Spleen (tissue), 11 donors: ENCODE measurements around the gene ACADL. TPM values are rescaled to one million over a fixed set of nuclear protein-coding genes. Genes with fewer than 3 reads are reported as not detected.
A peak's percentile ranks its signal among the peaks of the same experiment; 100 is the strongest.

Source experiments
- DNase-seq: peaks from one replicate; pipeline ENCODE4 v3.0.0-alpha.2; 2020
- H3K27ac ChIP-seq, 8 donors: fragments of 200-600 bp; sonication (generic) in 7 of 8; 1 replicate in 4 of 8; 2 replicates in 4 of 8; pipeline versions ENCODE4 v1.5.0 to v1.8.0; 2016 to 2021; ENCODE audit warnings: inconsistent platforms in 4 of 8, mild to moderate bottlenecking in 4 of 8, moderate library complexity in 1 of 8
- H3K27me3 ChIP-seq, 7 donors: fragments of 200-600 bp; sonication (generic) in 6 of 7; replicated peaks in 1 of 7; 1 replicate in 4 of 7; 2 replicates in 3 of 7; pipeline versions ENCODE4 v1.5.0 to v1.8.0; 2016 to 2021; ENCODE audit warnings: inconsistent platforms in 3 of 7, mild to moderate bottlenecking in 1 of 7
- H3K36me3 ChIP-seq, 6 donors: fragments of 200-600 bp; sonication (generic) in 5 of 6; 1 replicate in 4 of 6; 2 replicates in 2 of 6; pipeline versions ENCODE4 v1.5.0 to v1.8.0; 2016 to 2021; ENCODE audit warnings: inconsistent platforms in 2 of 6
- H3K4me1 ChIP-seq, 6 donors: fragments of 200-600 bp; sonication (generic) in 5 of 6; 1 replicate in 3 of 6; 2 replicates in 3 of 6; pipeline versions ENCODE4 v1.5.0 to v1.8.0; 2016 to 2021; ENCODE audit warnings: inconsistent platforms in 3 of 6
- H3K4me3 ChIP-seq, 8 donors: fragments of 200-600 bp; sonication (generic) in 7 of 8; 1 replicate in 4 of 8; 2 replicates in 4 of 8; pipeline versions ENCODE4 v1.5.0 to v1.8.0; 2016 to 2021; ENCODE audit warnings: inconsistent platforms in 4 of 8, mild to moderate bottlenecking in 4 of 8, moderate library complexity in 2 of 8
- H3K9me3 ChIP-seq, 8 donors: fragments of 200-600 bp; sonication (generic) in 7 of 8; 1 replicate in 4 of 8; 2 replicates in 4 of 8; pipeline versions ENCODE4 v1.5.0 to v1.8.0; 2016 to 2021; ENCODE audit warnings: inconsistent platforms in 4 of 8
- POLR2A ChIP-seq, 3 donors: fragments of 450-650 bp; IDR thresholded peaks; one replicate each; pipeline ENCODE4 v1.5.1; 2017; ENCODE audit warnings: antibody characterized with exemption in 3 of 3, mild to moderate bottlenecking in 1 of 3
- POLR2AphosphoS5 ChIP-seq, 3 donors: sonication (generic); formaldehyde crosslinking; IDR thresholded peaks; one replicate each; pipeline ENCODE4 v1.5.1; 2017; ENCODE audit warnings: antibody characterized with exemption in 3 of 3
- WGBS, 5 donors: extraction: QIAGEN DNeasy Blood & Tissue Kit in 3 of 5; methylation state at CpG; one replicate each; pipeline versions ENCODE4 v1.1.5 to v1.1.7; 2013 to 2018; 5-methylcytosine and 5-hydroxymethylcytosine counted together
- intact Hi-C: fragments of 100-400 bp; cut with DNase I; formaldehyde crosslinking; loops from one replicate; pipeline ENCODE4 v1.15.0; 2023; ENCODE audit warnings: low total_unique reads
- polyA plus RNA-seq, 3 donors: library from polyadenylated mRNA; stranded (reverse); fragments of 200-250 nt; gene quantifications; one replicate each; pipeline ENCODE4 v1.2.1, GENCODE V29; 2013
- total RNA-seq, 7 donors: library from RNA; depleted of rRNA in 3 of 7; stranded (reverse); fragments of >200 nt in 3 of 7; fragmentation: NEBNext Ultra II Directional in 4 of 7; extraction: Animal tissue kit (Norgen Biotek cat#: 25700) in 4 of 7; gene quantifications; one replicate each; pipeline versions ENCODE4 v1.1.0 to v1.2.1, GENCODE V29; 2016 to 2021
- TF ChIP-seq, protein P1 (sequence below), 11 experiments: fragments of 200-600 bp in 7 of 11; fragments of 450-650 bp in 4 of 11; sonication (generic) in 4 of 11; IDR thresholded peaks in 8 of 11; conservative IDR thresholded peaks in 3 of 11; 1 replicate in 7 of 11; 2 replicates in 4 of 11; pipeline versions ENCODE4 v1.4.0 to v1.8.0; 2016 to 2021; ENCODE audit warnings: antibody characterized with exemption in 11 of 11, inconsistent platforms in 4 of 11, mild to moderate bottlenecking in 1 of 11
- donor health status: healthy with polysubstance abuse.
- donor health status: DM: no; HTN: no; CAD: no; lungs with moderate emphysema.
- donor health status: DM: no; HTN: no; CAD: no.
- donor health status: Bipolar disorder and iron deficiency.
- donor health status: healthy.
- donor health status: DM: no; HTN: no; CAD: no.
- donor health status: DM: yes; HTN: yes; CAD: no.

Gene ACADL
- total and polyA plus RNA-seq, 10 donors: 0.07 to 0.32 TPM; not detected in 8

DNA sequence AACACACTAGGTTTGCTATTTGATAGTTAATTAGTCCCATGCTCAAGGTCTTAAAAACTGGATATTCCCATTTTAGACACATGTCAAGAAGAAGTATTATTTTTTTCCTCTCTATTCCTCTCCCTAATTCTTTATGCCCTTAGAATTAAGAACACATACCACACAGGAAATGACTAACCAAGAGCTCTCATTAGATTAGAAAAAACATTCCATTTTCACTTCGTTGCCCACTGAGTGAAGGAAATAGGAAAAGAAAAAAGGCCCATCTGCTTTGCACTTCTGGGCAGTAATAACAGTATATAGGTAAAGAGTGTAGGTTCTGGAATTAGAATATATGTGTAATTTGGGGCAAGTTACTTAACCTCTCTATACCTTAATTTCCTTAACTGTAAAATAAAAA lies 26.9 kb downstream of the ACADL start:
- intact Hi-C loops: loop anchor here (10.0 kb wide), 2 partner anchors 124 to 864 kb away; no protein-coding TSS in a partner anchor
- no peak for DNase-seq
- Histone ChIP-seq H3K27me3 (peaks cover 0 to 7% (median 0%) of the 10 kb centered on the region in 7 donors), H3K4me1 (peaks cover 0 to 7% (median 4%) of the 10 kb centered on the region in 6 donors), H3K36me3 (no peaks in the 10 kb centered on the region), H3K9me3 (no peaks in the 10 kb centered on the region), H3K4me3 (no peak overlapping the region), H3K27ac (no peak overlapping the region)
- TF ChIP-seq POLR2AphosphoS5 (IDR thresholded peaks at IDR 0.05): no peak
- TF ChIP-seq, protein P1, sequence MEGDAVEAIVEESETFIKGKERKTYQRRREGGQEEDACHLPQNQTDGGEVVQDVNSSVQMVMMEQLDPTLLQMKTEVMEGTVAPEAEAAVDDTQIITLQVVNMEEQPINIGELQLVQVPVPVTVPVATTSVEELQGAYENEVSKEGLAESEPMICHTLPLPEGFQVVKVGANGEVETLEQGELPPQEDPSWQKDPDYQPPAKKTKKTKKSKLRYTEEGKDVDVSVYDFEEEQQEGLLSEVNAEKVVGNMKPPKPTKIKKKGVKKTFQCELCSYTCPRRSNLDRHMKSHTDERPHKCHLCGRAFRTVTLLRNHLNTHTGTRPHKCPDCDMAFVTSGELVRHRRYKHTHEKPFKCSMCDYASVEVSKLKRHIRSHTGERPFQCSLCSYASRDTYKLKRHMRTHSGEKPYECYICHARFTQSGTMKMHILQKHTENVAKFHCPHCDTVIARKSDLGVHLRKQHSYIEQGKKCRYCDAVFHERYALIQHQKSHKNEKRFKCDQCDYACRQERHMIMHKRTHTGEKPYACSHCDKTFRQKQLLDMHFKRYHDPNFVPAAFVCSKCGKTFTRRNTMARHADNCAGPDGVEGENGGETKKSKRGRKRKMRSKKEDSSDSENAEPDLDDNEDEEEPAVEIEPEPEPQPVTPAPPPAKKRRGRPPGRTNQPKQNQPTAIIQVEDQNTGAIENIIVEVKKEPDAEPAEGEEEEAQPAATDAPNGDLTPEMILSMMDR (IDR thresholded peaks at IDR 0.05 in 8 of 11, conservative IDR thresholded peaks at IDR 0.05 in 3 of 11): no peak
- TF ChIP-seq POLR2A (IDR thresholded peaks at IDR 0.05): no peak
- 0 to 4% (median 3%) methylated on average over 1 of the region's 1 CpG for WGBS, 5 donors

DNA sequence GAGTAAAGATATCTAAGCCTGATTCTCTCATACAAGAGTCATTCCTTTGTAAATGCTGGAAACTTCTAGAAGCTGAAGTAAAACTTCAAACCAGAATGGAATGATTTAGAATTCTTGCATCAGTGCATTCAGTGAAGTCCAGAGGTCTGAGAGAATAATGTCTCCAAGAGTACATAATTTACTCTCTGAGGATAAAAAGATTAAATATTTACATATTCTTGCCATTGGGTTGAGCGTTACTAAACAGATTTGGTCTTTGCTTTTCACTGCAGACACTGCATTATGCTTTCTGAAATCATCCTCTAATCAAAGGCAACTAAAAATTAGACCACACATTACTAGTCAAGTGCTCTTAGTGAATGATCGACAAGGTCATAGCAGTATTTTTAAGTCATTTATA lies 27.5 kb downstream of the ACADL start:
- TF ChIP-seq POLR2A (IDR thresholded peaks at IDR 0.05): no peak
- Histone ChIP-seq H3K4me3 (no peak overlapping the region), H3K36me3 (no peaks in the 10 kb centered on the region), H3K27me3 (peaks cover 0 to 7% (median 0%) of the 10 kb centered on the region in 7 donors), H3K9me3 (no peaks in the 10 kb centered on the region), H3K27ac (no peak overlapping the region), H3K4me1 (peaks cover 0 to 7% (median 4%) of the 10 kb centered on the region in 6 donors)
- 85 to 91% (median 89%) methylated on average over 2 of the region's 2 CpGs for WGBS, 5 donors
- intact Hi-C loops: loop anchor here (10.0 kb wide), 2 partner anchors 123 to 863 kb away; no protein-coding TSS in a partner anchor
- DNase-seq: no peak

DNA sequence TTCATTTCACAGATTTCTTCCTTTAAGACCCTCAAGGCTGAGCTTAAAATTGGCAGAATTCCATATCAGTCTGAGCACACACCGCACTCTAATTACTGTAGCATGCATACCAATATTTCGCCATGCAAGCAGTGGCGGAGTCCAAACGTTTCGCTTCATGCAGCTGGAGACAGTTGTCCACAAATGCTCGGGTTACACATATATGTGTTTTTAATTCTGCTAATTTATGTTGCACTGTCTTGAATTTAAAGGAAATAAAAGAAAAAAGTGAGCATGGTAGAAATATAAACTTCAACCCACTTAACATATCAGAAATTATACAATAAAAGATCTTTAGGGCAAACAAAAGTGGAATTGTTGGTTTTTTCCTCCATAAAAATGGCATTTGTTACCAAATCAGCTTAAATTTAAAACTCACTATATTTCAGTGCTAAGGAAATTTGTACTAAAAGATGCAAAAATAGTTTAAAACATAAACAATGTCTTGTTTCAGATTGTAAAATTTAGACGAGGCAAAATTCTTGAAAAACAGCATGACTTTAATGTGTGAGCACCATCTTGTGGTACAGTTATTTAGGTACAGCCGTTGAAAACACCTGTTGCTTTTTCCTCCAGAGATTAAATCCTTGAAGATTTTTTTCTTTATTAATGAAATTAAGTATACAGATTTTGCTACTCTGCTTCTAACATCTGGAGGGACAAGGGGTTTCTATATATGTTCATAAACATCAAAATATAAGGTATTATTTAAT lies 30.0 kb downstream of the ACADL start:
- Histone ChIP-seq H3K9me3 (no peaks in the 10 kb centered on the region), H3K36me3 (no peaks in the 10 kb centered on the region), H3K4me1 (peaks cover 0 to 7% (median 4%) of the 10 kb centered on the region in 6 donors), H3K27ac (no peak overlapping the region), H3K27me3 (no peaks in the 10 kb centered on the region), H3K4me3 (peak overlapping the region in 3 of 8 donors; percentile 19 to 30 (median 22))
- no peak for DNase-seq
- TF ChIP-seq, protein P1 (IDR thresholded peaks at IDR 0.05 in 8 of 11, conservative IDR thresholded peaks at IDR 0.05 in 3 of 11): peak; percentile 35 to 76 (median 66)
- no peak for TF ChIP-seq POLR2A (IDR thresholded peaks at IDR 0.05)
- WGBS, 5 donors: 19 to 37% (median 31%) methylated on average over 8 of the region's 8 CpGs
- intact Hi-C loops: loop anchor here (10.0 kb wide), 2 partner anchors 120 to 860 kb away; no protein-coding TSS in a partner anchor

DNA sequence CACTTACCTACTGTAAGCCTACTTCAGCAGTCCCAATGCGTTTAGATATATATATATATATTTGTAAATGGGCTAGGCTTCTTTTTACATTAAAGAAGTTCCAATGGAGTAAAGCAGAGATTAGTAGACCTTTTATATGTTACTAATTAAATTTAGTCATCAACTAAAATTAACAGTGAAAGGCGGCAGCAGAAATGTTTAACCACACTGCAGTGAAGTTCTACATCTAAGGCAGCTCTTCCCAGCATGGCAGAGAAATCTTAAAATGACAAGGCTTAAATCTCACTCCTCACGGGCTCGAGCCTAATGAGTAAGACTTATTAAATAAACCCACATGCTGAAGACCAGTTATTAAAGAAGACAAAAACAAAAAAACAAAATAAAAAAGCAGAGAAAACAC lies 34.9 kb downstream of the ACADL start:
- WGBS, 5 donors: 86 to 95% (median 90%) methylated on average over 4 of the region's 4 CpGs

More for the DNA sequence above, 34.9 kb downstream of the ACADL start:
- Histone ChIP-seq H3K27me3 (no peaks in the 10 kb centered on the region), H3K27ac (no peak overlapping the region), H3K36me3 (no peaks in the 10 kb centered on the region), H3K4me1 (peaks cover 0 to 6% (median 4%) of the 10 kb centered on the region in 6 donors), H3K4me3 (no peak overlapping the region), H3K9me3 (peaks cover 0 to 20% (median 14%) of the 10 kb centered on the region in 8 donors)
- TF ChIP-seq POLR2AphosphoS5 (IDR thresholded peaks at IDR 0.05) (no peak), POLR2A (IDR thresholded peaks at IDR 0.05) (no peak)
- TF ChIP-seq, protein P1 (IDR thresholded peaks at IDR 0.05 in 8 of 11, conservative IDR thresholded peaks at IDR 0.05 in 3 of 11): no peak
- intact Hi-C loops: loop anchor here (5.0 to 10.0 kb wide), 3 partner anchors 116 to 856 kb away; no protein-coding TSS in a partner anchor
- DNase-seq: no peak
